SU-DHL-6 (cell line): ENCODE data around the gene ANKS4B.

Source experiments
- CTCF ChIP-seq: fragments of 200-600 bp; sonication (generic); IDR thresholded peaks from one replicate; pipeline ENCODE4 v1.5.1; 2017; ENCODE audit warnings: antibody characterized with exemption, mild to moderate bottlenecking, low read length, moderate library complexity; ENCODE audit not compliant: insufficient read depth, poor library complexity, severe bottlenecking
- EZH2phosphoT487 ChIP-seq: fragments of 200-600 bp; sonication (generic), shearing (Covaris generic); conservative IDR thresholded peaks from 2 replicates; pipeline ENCODE4 v1.6.1; 2018; ENCODE audit warnings: mild to moderate bottlenecking, antibody characterized with exemption, low read length, moderate library complexity, mixed read lengths

GRCh38 chr16:21226749-21227148 is 6.8 kb upstream of the ANKS4B start:
- TF ChIP-seq CTCF (no peak), EZH2phosphoT487 (no peak)
